Measurements from ENCODE around the gene RNU6-9.

Gene RNU6-9

DNA sequence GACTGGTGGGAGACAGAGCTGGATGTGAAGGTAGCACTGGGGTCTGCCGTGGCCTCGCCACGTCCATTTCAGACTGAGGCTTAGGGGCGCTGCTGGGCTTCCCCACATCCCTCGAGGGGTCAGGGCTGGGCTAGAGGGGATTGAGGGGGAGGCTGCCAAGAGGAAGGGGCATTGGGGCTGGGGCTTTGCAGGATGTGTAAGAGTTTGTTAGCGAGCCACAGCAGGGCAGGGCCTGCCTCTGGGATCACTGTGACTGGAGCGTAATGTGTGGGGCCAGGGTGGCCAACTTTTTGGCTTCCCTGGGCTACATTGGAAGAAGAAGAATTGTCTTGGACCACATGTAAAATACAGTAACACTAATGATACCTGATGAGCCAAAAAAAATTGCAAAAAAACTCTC is 46.6 kb downstream of the RNU6-9 start:
- DNase-seq: no peak
- Histone ChIP-seq H3K27me3 (replicated peaks) (no peaks in the 10 kb centered on the region), H3K4me3 (ENCODE audit: low read depth, low read length) (no peak overlapping the region), H3K27ac (no peak overlapping the region), H3K36me3 (replicated peaks) (peaks cover 15% of the 10 kb centered on the region)
- in situ Hi-C loops (cut with HindIII; ENCODE audit: low pct_ligation_motif_present, low sequenced_read_pairs): no loop called here
- no peak for TF ChIP-seq CTCF (IDR thresholded peaks at IDR 0.05; ENCODE audit: low read depth, low read length, missing control alignments)

GRCh38 chr19:940591-941291 is 47.5 kb downstream of the RNU6-9 start:
- in situ Hi-C loops (cut with HindIII; ENCODE audit: low pct_ligation_motif_present, low sequenced_read_pairs): no loop called here
- H3K36me3 ChIP-seq (replicated peaks): peaks cover 15% of the 10 kb centered on the region
- DNase-seq: no peak

GRCh38 chr19:941292-942132 is 48.2 kb downstream of the RNU6-9 start:
- in situ Hi-C loops (cut with HindIII; ENCODE audit: low pct_ligation_motif_present, low sequenced_read_pairs): no loop called here
- Histone ChIP-seq H3K27ac (no peak overlapping the region), H3K27me3 (replicated peaks) (no peaks in the 10 kb centered on the region), H3K36me3 (replicated peaks) (peaks cover 15% of the 10 kb centered on the region), H3K4me3 (ENCODE audit: low read depth, low read length) (no peak overlapping the region)
- no peak for DNase-seq
- no peak for TF ChIP-seq CTCF (IDR thresholded peaks at IDR 0.05; ENCODE audit: low read depth, low read length, missing control alignments)

More at GRCh38 chr19:940591-941291, 47.5 kb downstream of the RNU6-9 start:
- Histone ChIP-seq H3K27ac (no peak overlapping the region), H3K27me3 (replicated peaks) (no peaks in the 10 kb centered on the region), H3K4me3 (ENCODE audit: low read depth, low read length) (no peak overlapping the region)
- TF ChIP-seq CTCF (IDR thresholded peaks at IDR 0.05; ENCODE audit: low read depth, low read length, missing control alignments): no peak

GRCh38 chr19:942133-942645 is 48.9 kb downstream of the RNU6-9 start:
- Histone ChIP-seq H3K36me3 (replicated peaks) (peaks cover 15% of the 10 kb centered on the region), H3K27ac (no peak overlapping the region), H3K27me3 (replicated peaks) (no peaks in the 10 kb centered on the region), H3K4me3 (ENCODE audit: low read depth, low read length) (no peak overlapping the region)
- in situ Hi-C loops (cut with HindIII; ENCODE audit: low pct_ligation_motif_present, low sequenced_read_pairs): no loop called here
- no peak for DNase-seq
- TF ChIP-seq CTCF (IDR thresholded peaks at IDR 0.05; ENCODE audit: low read depth, low read length, missing control alignments): no peak
